GM18861 (cell line): Measurements from ENCODE around the gene DENND10.
A peak's percentile ranks its signal among the peaks of the same experiment; 100 is the strongest.
"Not testable (repeated sequence)": the region's sequence is repeated elsewhere in the genome, so short reads cannot be mapped to it uniquely, and the experiment has no call there.

Experiments used
- ATAC-seq: cut with Tn5 transposase; IDR thresholded peaks from one replicate; pipeline ENCODE4 v1.9.1; 2021; ENCODE audit not compliant: unreplicated experiment

The DENND10 gene

DNA sequence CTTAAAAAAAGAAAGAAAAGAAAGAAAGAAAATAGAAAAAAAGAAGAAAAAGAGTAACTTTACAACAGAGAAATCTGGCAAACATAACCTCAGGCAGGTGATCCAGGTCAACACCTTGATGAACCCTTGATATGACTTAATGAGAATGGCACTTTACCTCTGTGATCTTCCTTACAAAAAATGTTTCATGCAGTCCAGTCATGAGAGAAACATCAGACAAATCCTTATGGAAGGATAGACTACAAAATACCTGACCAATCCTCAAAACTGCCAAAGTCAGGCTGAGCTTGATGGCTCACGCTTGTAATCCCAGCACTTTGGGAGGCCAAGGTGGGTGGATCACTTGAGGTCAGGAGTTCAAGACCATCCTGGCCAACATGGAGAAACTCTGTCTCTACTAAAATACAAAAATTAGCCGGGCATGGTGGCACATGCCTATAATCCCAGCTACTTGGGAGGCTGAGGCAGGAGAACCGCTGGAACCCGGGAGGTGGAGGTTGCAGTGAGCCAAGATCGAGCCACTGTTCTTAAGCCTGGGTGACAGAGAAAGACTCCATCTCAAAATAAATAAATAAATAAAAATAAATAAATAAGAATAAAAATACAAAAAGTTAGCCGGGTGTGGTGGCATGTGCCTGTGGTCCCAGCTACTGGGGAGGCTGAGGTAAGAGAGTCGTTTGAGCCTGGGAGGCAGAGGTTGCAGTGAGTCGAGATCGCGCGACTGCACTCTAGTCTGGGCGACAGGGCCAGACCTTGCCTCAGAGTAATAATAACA lies 7.1 kb upstream of the DENND10 start:
- ATAC-seq: not testable (repeated sequence)

GRCh38 chr10:119098576-119098975 lies 5.3 kb upstream of the DENND10 start:
- no peak for ATAC-seq

DNA sequence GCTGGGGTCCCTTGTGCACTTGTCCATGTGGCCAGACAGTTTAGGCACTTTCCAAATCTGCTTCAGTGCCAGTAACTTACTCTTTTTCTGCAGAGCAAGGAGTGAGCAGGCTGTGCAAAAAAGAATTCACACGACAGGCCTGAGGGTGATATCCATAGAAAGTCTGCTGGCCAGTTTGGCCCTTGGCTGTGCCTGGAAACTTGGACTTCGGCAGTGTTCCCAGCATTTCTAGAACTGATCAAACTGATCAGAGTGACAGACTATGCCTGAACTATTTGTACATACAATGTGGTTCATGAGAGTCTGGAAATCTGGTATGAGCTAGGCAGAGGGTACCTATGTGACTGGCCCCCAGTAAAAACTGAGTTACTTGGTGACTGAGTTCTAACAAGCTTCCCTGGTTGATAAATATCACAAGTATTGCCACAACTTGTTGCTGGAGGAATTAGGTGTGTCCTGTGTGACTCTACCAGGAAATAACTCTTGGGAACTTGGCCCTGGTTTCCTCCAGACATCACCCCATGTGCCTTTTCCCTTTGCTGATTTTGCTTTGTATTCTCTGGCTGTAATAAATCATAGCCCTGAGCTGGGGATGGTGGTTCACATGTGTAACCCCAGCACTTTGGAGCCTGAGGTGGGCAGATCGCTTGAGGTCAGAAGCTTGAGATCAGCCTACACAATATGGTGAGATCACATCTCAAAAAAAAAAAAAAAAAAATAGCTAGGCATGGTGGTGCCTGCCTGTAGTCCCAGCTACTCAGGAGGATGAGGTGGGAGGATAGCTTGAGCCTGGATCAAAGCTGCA lies 3.3 kb upstream of the DENND10 start:
- no peak for ATAC-seq

GRCh38 chr10:119101366-119102098 lies 2.4 kb upstream of the DENND10 start:
- ATAC-seq: no peak

DNA sequence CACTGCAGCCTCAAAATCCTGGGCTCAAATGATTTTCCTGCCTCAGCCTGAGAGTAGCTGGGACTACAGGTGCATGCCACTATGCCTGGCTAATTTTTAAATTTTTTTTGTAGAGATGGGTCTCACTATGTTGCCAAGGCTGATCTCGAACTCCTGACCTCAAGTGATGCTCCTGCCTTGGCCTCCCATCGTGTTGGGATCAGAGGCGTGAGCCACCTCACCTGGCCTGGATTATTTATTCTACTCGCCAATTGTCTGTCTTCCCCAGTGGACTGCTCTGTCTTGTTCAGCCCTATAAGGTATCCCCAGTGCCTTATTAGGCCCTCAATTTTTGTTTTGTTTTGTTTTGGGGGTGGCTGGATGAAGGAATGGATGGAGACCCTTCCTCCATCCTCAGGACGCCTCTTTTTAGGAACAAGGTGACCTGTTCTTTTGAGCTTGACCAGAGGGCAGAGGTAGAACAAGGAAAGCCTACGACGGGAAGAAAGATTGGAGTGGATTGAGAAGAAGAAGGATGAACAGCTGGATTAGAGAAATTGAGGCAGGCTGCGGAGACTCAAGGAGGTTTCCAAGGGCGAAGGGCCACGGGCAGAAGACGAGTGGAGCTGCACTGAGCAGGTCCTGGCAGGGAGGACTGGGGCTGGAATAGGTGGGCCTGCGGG lies 541 bp upstream of the DENND10 start:
- ATAC-seq: peak; percentile 9

DNA sequence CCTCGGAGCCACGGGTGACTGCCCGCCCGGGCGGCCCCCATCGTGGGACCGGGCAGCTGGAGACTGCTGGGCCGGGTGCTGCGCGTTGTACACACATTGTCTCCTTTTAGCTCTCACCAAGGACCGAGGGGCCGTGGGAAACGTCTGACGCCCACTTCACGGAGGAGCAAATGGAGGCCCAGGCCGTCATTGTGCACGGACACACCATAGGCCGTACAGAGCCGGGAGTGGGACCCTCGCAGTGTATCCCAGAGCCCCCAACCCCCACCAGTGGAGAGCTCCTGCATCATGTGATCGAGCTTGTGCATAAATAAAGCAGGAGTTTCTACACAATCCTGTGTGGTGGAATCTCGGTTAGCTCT lies 722 bp downstream of the DENND10 start:
- ATAC-seq: no peak

- ATAC-seq: no peak
Observed at GRCh38 chr10:119105155-119105554, 1.2 kb downstream of the DENND10 start.

DNA sequence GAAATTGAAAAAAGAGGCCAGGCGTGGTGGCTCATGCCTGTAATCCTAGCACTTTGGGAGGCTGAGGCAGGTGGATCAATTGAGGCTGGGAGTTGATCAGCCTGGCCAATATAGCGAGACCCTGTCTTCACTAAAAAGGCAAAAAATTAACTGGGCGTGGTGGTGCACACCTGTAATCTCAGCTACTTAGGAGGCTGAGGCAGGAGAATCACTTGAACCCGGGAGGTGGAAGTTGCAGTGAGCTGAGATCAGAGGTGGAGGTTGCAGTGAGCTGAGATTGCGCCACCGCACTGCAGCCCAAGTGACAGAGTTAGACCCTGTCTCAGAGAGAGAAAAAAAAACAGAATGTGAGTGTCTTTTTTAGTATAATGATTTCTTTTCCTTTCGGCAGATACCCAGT lies 2.0 kb downstream of the DENND10 start:
- ATAC-seq: not testable (repeated sequence)

DNA sequence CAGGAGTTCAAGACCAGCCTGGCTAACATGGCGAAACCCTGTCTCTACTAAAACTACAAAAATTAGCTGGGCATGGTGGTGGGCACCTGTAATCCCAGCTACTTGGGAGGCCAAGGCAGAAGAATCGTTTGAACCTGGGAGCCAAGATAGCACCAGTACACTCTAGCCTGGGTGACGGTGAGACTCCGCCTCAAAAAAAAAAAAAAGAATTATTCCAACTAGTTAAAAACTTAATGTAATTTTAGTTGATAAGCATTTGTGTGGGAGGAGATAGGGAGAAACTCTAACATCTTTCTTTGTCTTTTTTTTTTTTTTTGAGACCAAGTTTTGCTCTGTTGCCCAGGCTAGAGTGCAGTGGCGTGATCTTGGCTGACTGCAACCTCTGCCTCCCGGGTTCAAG lies 3.2 kb downstream of the DENND10 start:
- ATAC-seq: not testable (repeated sequence)

DNA sequence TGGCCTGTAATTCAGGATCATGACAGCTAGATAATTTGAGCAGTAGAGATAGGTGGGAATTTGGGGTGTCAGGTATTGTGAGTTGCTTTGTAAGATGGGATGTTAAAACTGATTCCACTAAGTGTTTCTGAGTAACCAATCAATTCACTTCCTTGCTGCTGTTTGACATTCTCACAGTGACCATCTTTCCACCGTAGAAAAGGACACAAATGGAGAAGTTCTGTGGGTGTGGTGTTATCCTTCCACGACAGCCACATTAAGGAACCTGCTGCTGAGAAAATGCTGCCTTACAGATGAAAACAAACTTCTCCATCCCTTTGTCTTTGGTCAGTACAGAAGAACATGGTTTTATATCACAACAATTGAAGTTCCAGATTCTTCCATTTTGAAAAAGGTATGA lies 3.9 kb downstream of the DENND10 start:
- ATAC-seq: not testable (repeated sequence)

GRCh38 chr10:119112056-119112455 lies 8.1 kb downstream of the DENND10 start:
- no peak for ATAC-seq

GRCh38 chr10:119113751-119114732 lies 10.1 kb downstream of the DENND10 start:
- ATAC-seq: no peak

- no peak for ATAC-seq
Observed at GRCh38 chr10:119115926-119116325, 12.0 kb downstream of the DENND10 start.

GRCh38 chr10:119116326-119116951 lies 12.5 kb downstream of the DENND10 start:
- no peak for ATAC-seq

DNA sequence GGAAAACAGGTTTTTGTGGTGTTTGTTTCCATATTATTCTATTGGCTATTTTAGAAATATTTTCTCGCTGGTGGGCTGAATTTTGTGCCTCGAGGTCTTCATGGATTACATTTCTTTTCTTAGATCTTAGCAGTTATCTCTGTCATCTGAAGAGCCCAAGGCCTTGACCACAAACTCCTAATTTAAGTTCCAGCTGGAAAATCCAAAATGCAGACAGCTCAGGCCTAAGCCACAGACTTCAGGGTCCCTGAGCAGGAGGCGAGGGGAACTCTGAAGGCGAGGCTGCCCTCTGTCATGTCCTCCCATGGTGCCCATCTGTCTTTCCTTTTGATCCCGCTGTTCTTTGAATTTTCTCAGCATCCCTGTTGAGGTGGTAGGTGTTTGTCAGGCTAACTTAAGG lies 14.3 kb downstream of the DENND10 start:
- no peak for ATAC-seq

DNA sequence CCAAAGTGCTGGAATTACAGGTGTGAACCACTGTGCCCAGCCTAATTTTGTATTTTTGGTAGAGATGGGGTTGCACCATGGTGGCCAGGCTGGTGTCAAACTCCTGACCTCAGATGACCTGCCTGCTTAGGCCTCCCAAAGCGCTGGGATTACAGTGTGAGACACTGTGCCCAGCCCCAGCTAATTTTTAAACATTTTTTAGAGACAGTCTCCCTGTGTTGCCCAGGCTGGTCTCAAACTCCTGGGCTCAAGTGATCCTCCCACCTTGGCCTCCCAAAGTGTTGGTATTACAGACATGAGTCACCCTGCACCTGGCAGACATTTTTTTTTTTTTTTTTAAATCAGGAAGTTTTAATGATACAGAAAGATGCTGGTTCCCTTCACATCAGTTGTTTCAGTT lies 15.5 kb downstream of the DENND10 start:
- ATAC-seq: no peak

DNA sequence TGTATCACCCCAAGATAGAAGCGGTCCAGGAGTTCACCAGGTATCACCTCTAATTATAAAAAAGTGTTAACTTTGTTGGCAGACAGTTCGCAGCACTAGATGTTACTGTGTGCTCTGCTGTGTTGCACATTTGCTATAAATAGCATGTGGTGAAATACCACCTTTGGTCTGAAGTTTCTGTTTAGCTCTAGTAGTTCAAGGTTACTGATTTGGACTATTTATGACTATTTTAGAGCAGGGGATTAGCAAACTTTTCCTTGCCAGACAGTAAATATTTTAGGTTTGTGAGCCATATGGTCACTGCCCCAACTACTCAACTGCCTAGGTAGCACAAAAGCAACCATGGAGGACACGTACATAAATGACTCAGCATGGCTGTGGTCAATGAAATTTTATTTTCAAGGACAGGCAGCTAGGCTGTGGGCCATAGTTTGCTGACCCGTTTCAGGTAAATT lies 16.5 kb downstream of the DENND10 start:
- peak; percentile 93 for ATAC-seq

- ATAC-seq: no peak
Observed at GRCh38 chr10:119120875-119121274, 17.0 kb downstream of the DENND10 start.

- no peak for ATAC-seq
Observed at GRCh38 chr10:119125942-119126341, 22.0 kb downstream of the DENND10 start.
